Endothelial cell of umbilical vein (primary cell): ENCODE data around the gene CDC42. TPM values are rescaled to one million over a fixed set of nuclear protein-coding genes. Genes with fewer than 3 reads are reported as not detected.

Source experiments
- BruUV-seq: library from RNA; stranded (reverse); fragments of 400-500 nt; replicated peaks from 2 replicates; lab custom pipeline; 2021; lab: Mats Ljungman, UMichigan
- CTCF ChIA-PET: fragments of 300-600, 350-600 bp; sonication (Branson Sonifier 250); formaldehyde crosslinking; loops from one replicate; lab custom pipeline; 2021; ENCODE audit warnings: antibody characterized with exemption, inconsistent platforms; lab: Charles Lee
- POLR2A ChIA-PET: fragments of 300-600, 350-600 bp; sonication (Branson Sonifier 250); formaldehyde crosslinking; loops from one replicate; lab custom pipeline; 2021; ENCODE audit warnings: antibody characterized with exemption, inconsistent platforms; lab: Charles Lee
- DNase-seq: peaks from one replicate; pipeline ENCODE4 v3.0.0-alpha.2; 2011; ENCODE audit warnings: low read depth, low spot score
- FAIRE-seq: peaks from 2 replicates; lab custom pipeline; 2011; peaks lifted over from hg19 to GRCh38; lab: Jason Lieb, UNC
- H2AFZ ChIP-seq: 2 replicates; pipeline ENCODE4 v1.6.0; 2012; ENCODE audit warnings: low read depth, low read length, control low read depth, inconsistent platforms
- H3K27ac ChIP-seq: 2 replicates; pipeline ENCODE4 v1.5.1; 2011; ENCODE audit warnings: low read depth, mild to moderate bottlenecking, control low read depth, low read length, moderate library complexity; ENCODE audit not compliant: insufficient read depth
- H3K27me3 ChIP-seq, 2 experiments: 2 replicates each; pipeline versions ENCODE4 v1.6.0 to v1.6.1; 2011; ENCODE audit warnings: low read length in 2 of 2, mixed read lengths in 1 of 2; ENCODE audit not compliant: control insufficient read depth in 2 of 2, insufficient read depth in 2 of 2
- H3K36me3 ChIP-seq, 2 experiments: 2 replicates in 1 of 2; 3 replicates in 1 of 2; pipeline ENCODE4 v1.5.1; 2011; ENCODE audit warnings: low read length in 2 of 2, mild to moderate bottlenecking in 1 of 2, moderate library complexity in 1 of 2; ENCODE audit not compliant: control insufficient read depth in 2 of 2, insufficient read depth in 2 of 2; ENCODE audit errors: extremely low read depth in 1 of 2
- H3K4me1 ChIP-seq: 3 replicates; pipeline ENCODE4 v1.5.1; 2011; ENCODE audit warnings: mild to moderate bottlenecking, low read length; ENCODE audit not compliant: control insufficient read depth, insufficient read depth; ENCODE audit errors: extremely low read depth
- H3K4me2 ChIP-seq: 2 replicates; pipeline ENCODE4 v1.6.1; 2011; ENCODE audit warnings: low read length, control low read depth, mixed read lengths; ENCODE audit not compliant: insufficient read depth
- H3K4me3 ChIP-seq, 3 experiments: fragments of 200-600 bp in 1 of 3; sonication (generic), shearing (Covaris generic) in 1 of 3; replicated peaks in 1 of 3; 2 replicates each; pipeline ENCODE4 v1.5.1; 2011 to 2016; ENCODE audit warnings: control low read depth in 3 of 3, low read length in 3 of 3, mild to moderate bottlenecking in 2 of 3, inconsistent platforms in 1 of 3, low read depth in 1 of 3, moderate library complexity in 1 of 3; ENCODE audit not compliant: insufficient read depth in 1 of 3
- H3K79me2 ChIP-seq: 2 replicates; pipeline ENCODE4 v1.6.0; 2012; ENCODE audit warnings: low read length, inconsistent platforms; ENCODE audit not compliant: control insufficient read depth, insufficient read depth
- H3K9ac ChIP-seq: replicated peaks from 2 replicates; pipeline ENCODE3; 2011; ENCODE audit warnings: low read length, control low read depth; ENCODE audit not compliant: insufficient read depth; ENCODE audit errors: extremely low read depth
- H3K9me1 ChIP-seq: replicated peaks from 3 replicates; pipeline ENCODE4 v1.6.0; 2011; ENCODE audit warnings: mild to moderate bottlenecking, low read length; ENCODE audit not compliant: control insufficient read depth, insufficient read depth; ENCODE audit errors: extremely low read depth
- H3K9me3 ChIP-seq: replicated peaks from 2 replicates; pipeline ENCODE4 v1.5.1; 2012; ENCODE audit warnings: low read length, inconsistent platforms; ENCODE audit not compliant: control insufficient read depth, insufficient read depth
- H4K20me1 ChIP-seq: replicated peaks from 2 replicates; pipeline ENCODE3; 2011; ENCODE audit warnings: mild to moderate bottlenecking, low read length; ENCODE audit not compliant: control insufficient read depth, insufficient read depth; ENCODE audit errors: extremely low read depth
- EZH2 ChIP-seq: IDR thresholded peaks from 2 replicates; pipeline ENCODE4 v1.6.1; 2012; ENCODE audit warnings: borderline replicate concordance, low read depth, mild to moderate bottlenecking, moderate library complexity, low read length, inconsistent platforms; ENCODE audit not compliant: severe bottlenecking
- JUN ChIP-seq: IDR thresholded peaks from 2 replicates; pipeline ENCODE4 v1.6.1; 2011; ENCODE audit warnings: borderline replicate concordance, low read depth; ENCODE audit not compliant: insufficient read length, insufficient read depth
- MYC ChIP-seq: IDR thresholded peaks from one replicate; pipeline ENCODE4 v1.6.1; 2011; ENCODE audit warnings: mild to moderate bottlenecking, low read depth, low read length
- POLR2A ChIP-seq: IDR thresholded peaks from 2 replicates; pipeline ENCODE4 v1.6.1; 2012; ENCODE audit warnings: low read depth, mild to moderate bottlenecking, control low read depth, low read length
- dilution Hi-C: fragments of 300-500 bp; cut with MboI; formaldehyde crosslinking; loops from one replicate; pipeline ENCODE4 v1.15.0; 2019; ENCODE audit warnings: low sequenced_read_pairs; ENCODE audit not compliant: extremely low pct_ligation_motif_present
- intact Hi-C: fragments of 100-400 bp; cut with micrococcal nuclease; formaldehyde crosslinking; loops from one replicate; pipeline ENCODE4 v1.10.0; 2022
- polyA plus RNA-seq, 4 experiments: library from polyadenylated mRNA; depleted of rRNA in 3 of 4; stranded (reverse) in 3 of 4; unstranded in 1 of 4; fragments of >200 nt; gene quantifications; 2 replicates each; pipeline versions ENCODE4 v1.2.1 to v1.2.3, GENCODE V29; 2011 to 2012; ENCODE audit warnings: missing spikeins in 1 of 4
- total RNA-seq: library from RNA; stranded (reverse); gene quantifications from 2 replicates; pipeline ENCODE4 v1.2.3, GENCODE V29; 2021

CDC42 gene
- total and polyA plus RNA-seq, 2 donors (not counting 3 experiments of a cell fraction or from before 2014, with no cell fraction given): 199 to 381 TPM

GRCh38 chr1:22108339-22109105 lies 56.0 kb downstream of the CDC42 start:
- Histone ChIP-seq H3K4me1 (peaks cover 18% of the 10 kb centered on the region), H2AFZ (no peak overlapping the region), H3K27me3 (no peaks in the 10 kb centered on the region), H3K4me2 (no peak overlapping the region), H4K20me1 (peaks cover 5% of the 10 kb centered on the region), H3K9me1 (no peaks in the 10 kb centered on the region), H3K9me3 (no peaks in the 10 kb centered on the region), H3K27ac (no peak overlapping the region), H3K36me3 (peaks cover 7 to 14% of the 10 kb centered on the region in 2 experiments), H3K79me2 (peaks cover 68% of the 10 kb centered on the region), H3K9ac (no peak overlapping the region), H3K4me3 (no peak overlapping the region)
- DNase-seq (no peak), FAIRE-seq (no peak)
- dilution Hi-C loops: no loop called here
- BruUV-seq: no TSS peak
- no peak for TF ChIP-seq MYC
- no peak for TF ChIP-seq EZH2
- no peak for TF ChIP-seq POLR2A
- POLR2A ChIA-PET: no interaction called here
- intact Hi-C loops: no loop called here
- CTCF ChIA-PET: interaction anchor here (1.2 to 1.6 kb wide), 6 partner anchors 16 to 308 kb away, joined by 3 to 4 read pairs (median 3); no protein-coding TSS in a partner anchor

GRCh38 chr1:22110016-22110415 lies 57.5 kb downstream of the CDC42 start:
- peaks cover 62% of the 10 kb centered on the region for H3K79me2 ChIP-seq
- H3K4me2 ChIP-seq: no peak overlapping the region
- DNase-seq: no peak
- CTCF ChIA-PET: interaction anchor here (0.6 to 2.7 kb wide), 9 partner anchors 10 to 306 kb away, joined by 3 to 13 read pairs (median 3); no protein-coding TSS in a partner anchor
- no peak overlapping the region for H2AFZ ChIP-seq
- H3K27me3 ChIP-seq: no peaks in the 10 kb centered on the region
- no peak overlapping the region for H3K4me3 ChIP-seq
- intact Hi-C loops (no loop called here), dilution Hi-C loops (no loop called here)
- H3K27ac ChIP-seq: no peak overlapping the region
- H3K9me1 ChIP-seq: no peaks in the 10 kb centered on the region
- peak; percentile 24 for FAIRE-seq
- BruUV-seq: no TSS peak
- H3K9ac ChIP-seq: no peak overlapping the region
- H3K4me1 ChIP-seq: peaks cover 32% of the 10 kb centered on the region
- POLR2A ChIA-PET: interaction anchor here (0.6 kb wide), 1 partner anchor 10 kb away, joined by 9 read pairs; no protein-coding TSS in a partner anchor
- TF ChIP-seq JUN (no peak), EZH2 (no peak)
- peaks cover 7 to 14% of the 10 kb centered on the region in 2 experiments for H3K36me3 ChIP-seq
- H4K20me1 ChIP-seq: peaks cover 5% of the 10 kb centered on the region
- no peaks in the 10 kb centered on the region for H3K9me3 ChIP-seq
